RWPE2 (cell line): ENCODE measurements around the gene NCBP3.

ENCODE experiments used
- ATAC-seq: fragments of 200-7000 bp; cut with Tn5 transposase; 3 replicates; pipeline ENCODE4 v1.9.1; 2021; ENCODE audit warnings: low read depth
- DNase-seq: peaks from one replicate; pipeline ENCODE4 v3.0.0-alpha.2; 2020; ENCODE audit warnings: low spot score
- H3K27ac ChIP-seq: fragments of 450-650 bp; 2 replicates; pipeline ENCODE4 v1.5.1; 2017; ENCODE audit warnings: mild to moderate bottlenecking; ENCODE audit not compliant: poor library complexity, severe bottlenecking
- H3K27me3 ChIP-seq: fragments of 250-450 bp; sonication (Bioruptor Pico); 2 replicates; pipeline ENCODE4 v1.5.1; 2021; ENCODE audit warnings: mild to moderate bottlenecking, moderate library complexity; ENCODE audit not compliant: insufficient read depth, poor library complexity, severe bottlenecking
- H3K36me3 ChIP-seq: fragments of 250-450 bp; sonication (Bioruptor Pico); 2 replicates; pipeline ENCODE4 v1.5.1; 2020; ENCODE audit warnings: low read depth, mild to moderate bottlenecking, moderate library complexity
- H3K4me1 ChIP-seq: fragments of 250-450 bp; sonication (Bioruptor Pico); 2 replicates; pipeline ENCODE4 v1.5.1; 2021; ENCODE audit warnings: mild to moderate bottlenecking, moderate library complexity; ENCODE audit not compliant: insufficient read depth, poor library complexity, severe bottlenecking
- H3K4me3 ChIP-seq: fragments of 250-450 bp; sonication (Bioruptor Pico); 2 replicates; pipeline ENCODE4 v1.5.1; 2021; ENCODE audit warnings: mild to moderate bottlenecking, moderate library complexity; ENCODE audit not compliant: severe bottlenecking
- H3K9me3 ChIP-seq: fragments of 250-450 bp; sonication (Bioruptor Pico); 2 replicates; pipeline ENCODE4 v1.5.1; 2021; ENCODE audit warnings: mild to moderate bottlenecking, moderate library complexity; ENCODE audit not compliant: severe bottlenecking
- CTCF ChIP-seq: fragments of 450-650 bp; IDR thresholded peaks from one replicate; pipeline ENCODE4 v1.5.1; 2017; ENCODE audit warnings: mild to moderate bottlenecking, moderate library complexity; ENCODE audit not compliant: poor library complexity, severe bottlenecking

Gene NCBP3

GRCh38 chr17:3763777-3764170 is 82.3 kb downstream of the NCBP3 start:
- Histone ChIP-seq H3K27me3 (no peaks in the 10 kb centered on the region), H3K9me3 (no peaks in the 10 kb centered on the region), H3K36me3 (no peaks in the 10 kb centered on the region), H3K4me1 (no peaks in the 10 kb centered on the region), H3K27ac (no peak overlapping the region), H3K4me3 (no peak overlapping the region)
- TF ChIP-seq CTCF: no peak
- DNase-seq (no peak), ATAC-seq (no peak)

GRCh38 chr17:3762922-3763776 is 82.9 kb downstream of the NCBP3 start:
- Histone ChIP-seq H3K27me3 (no peaks in the 10 kb centered on the region), H3K4me3 (no peak overlapping the region), H3K36me3 (no peaks in the 10 kb centered on the region), H3K27ac (no peak overlapping the region), H3K4me1 (no peaks in the 10 kb centered on the region), H3K9me3 (no peaks in the 10 kb centered on the region)
- DNase-seq (no peak), ATAC-seq (no peak)
- TF ChIP-seq CTCF: no peak

- Histone ChIP-seq H3K27ac (no peak overlapping the region), H3K9me3 (no peaks in the 10 kb centered on the region), H3K27me3 (no peaks in the 10 kb centered on the region), H3K36me3 (no peaks in the 10 kb centered on the region), H3K4me1 (no peaks in the 10 kb centered on the region), H3K4me3 (no peak overlapping the region)
- DNase-seq (no peak), ATAC-seq (no peak)
- no peak for TF ChIP-seq CTCF
These were observed 84.1 kb downstream of the NCBP3 start for GRCh38 chr17:3761918-3762380.

GRCh38 chr17:3761036-3761917 is 84.8 kb downstream of the NCBP3 start:
- no peaks in the 10 kb centered on the region for H3K36me3 ChIP-seq
- ATAC-seq (no peak), DNase-seq (no peak)
- no peaks in the 10 kb centered on the region for H3K9me3 ChIP-seq
- no peaks in the 10 kb centered on the region for H3K4me1 ChIP-seq
- H3K27ac ChIP-seq: no peak overlapping the region
- no peak overlapping the region for H3K4me3 ChIP-seq
- H3K27me3 ChIP-seq: no peaks in the 10 kb centered on the region
- no peak for TF ChIP-seq CTCF
